Forelimb muscle (tissue), 1 donor: ENCODE results near the gene LCN15. TPM values are rescaled to one million over a fixed set of nuclear protein-coding genes. Genes with fewer than 3 reads are reported as not detected.
"Not testable (repeated sequence)": the region's sequence is repeated elsewhere in the genome, so short reads cannot be mapped to it uniquely, and the experiment has no call there.

Experiments
- DNase-seq: peaks from one replicate; pipeline ENCODE4 v3.0.0-alpha.2; 2013; ENCODE audit warnings: low read depth
- polyA plus RNA-seq: library from polyadenylated mRNA; unstranded; fragments of 120-200 nt; gene quantifications from one replicate; pipeline ENCODE4 v1.2.1, GENCODE V29; 2013; ENCODE audit not compliant: insufficient read length

Gene LCN15
- polyA plus RNA-seq, 1 donor = 0.49 TPM

DNA sequence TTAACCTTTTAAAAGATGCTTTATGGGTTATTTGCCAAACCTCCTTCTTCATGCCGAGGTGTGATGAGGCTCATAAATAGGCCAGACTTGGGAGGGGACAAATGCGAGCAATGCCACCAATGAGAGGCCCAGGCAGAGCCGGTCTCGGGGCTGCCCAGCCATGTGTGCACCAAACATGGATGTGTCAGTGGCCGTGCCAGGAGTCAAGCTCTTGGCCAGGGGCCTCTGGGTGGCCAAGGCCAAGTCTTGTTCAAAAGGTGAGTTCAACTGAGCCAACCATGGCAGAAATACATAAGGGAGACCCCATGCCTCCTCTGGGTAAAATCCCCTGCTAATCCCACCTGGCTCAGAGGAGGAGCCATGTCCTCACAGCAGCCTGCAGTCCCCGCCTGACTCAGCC lies 10.9 kb upstream of the LCN15 start:
- no peak for DNase-seq

- DNase-seq = no peak
Measured at GRCh38 chr9:136774416-136775045, 10.2 kb upstream of the LCN15 start.

GRCh38 chr9:136773386-136774044 lies 9.2 kb upstream of the LCN15 start:
- no peak for DNase-seq

- no peak for DNase-seq
Measured at GRCh38 chr9:136771907-136772415, 7.6 kb upstream of the LCN15 start.

DNA sequence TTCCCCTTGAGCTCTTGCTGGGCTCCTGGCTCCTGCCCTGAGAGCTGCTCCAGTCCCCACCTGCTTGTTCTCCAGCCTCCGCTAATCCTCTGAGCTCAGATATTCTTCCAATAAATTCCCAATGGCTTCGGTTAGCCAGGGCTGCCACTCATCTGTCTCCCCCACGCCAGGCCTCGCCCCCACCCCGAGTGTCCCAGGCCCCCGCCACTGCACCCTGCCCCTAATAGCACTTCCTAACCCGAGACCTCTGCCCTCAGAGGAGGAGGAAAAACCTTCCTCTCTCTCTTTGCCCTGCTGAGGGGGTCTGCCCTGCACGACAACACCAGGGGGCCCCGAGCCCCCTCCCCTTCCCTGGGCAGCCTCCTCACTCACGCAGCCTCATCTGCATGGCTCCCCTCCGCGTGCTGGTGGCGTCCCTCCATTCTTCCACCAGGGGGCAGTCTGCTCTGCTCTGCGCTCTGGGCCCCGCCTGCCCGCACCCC lies 5.4 kb upstream of the LCN15 start:
- DNase-seq = no peak

DNA sequence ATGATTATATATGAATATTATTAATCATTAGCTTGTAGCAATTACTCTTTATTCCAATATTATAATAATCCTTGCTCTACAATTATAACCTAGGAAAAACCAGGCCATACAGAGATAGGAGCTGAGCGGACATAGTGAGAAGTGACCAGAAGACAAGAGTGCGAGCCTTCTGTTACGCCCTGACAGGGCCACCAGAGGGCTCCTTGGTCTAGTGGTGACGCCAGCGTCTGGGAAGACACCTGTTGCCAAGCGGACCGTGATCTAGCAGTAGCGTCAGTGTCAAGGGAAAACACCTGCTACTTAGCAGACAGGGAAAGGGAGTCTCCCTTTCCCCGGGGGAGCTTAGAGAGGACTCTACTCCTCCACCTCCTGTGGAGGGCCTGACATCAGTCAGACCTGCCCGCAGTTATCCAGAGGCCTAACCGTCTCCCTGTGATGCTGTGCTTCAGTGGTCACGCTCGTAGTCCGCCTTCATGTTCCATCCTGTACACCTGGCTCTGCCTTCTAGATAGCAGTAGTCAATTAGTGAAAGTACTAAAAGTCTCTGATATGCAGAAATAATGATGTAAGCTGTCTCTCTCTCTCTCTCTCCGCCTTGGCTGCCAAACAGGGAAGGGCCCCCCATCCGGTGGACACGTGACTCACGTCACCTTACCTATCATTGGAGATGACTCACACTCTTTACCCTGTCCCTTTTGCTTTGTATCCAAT lies 2.2 kb upstream of the LCN15 start:
- peak; percentile 24 for DNase-seq

GRCh38 chr9:136765745-136766409 lies 1.6 kb upstream of the LCN15 start:
- DNase-seq = not testable (repeated sequence)

DNA sequence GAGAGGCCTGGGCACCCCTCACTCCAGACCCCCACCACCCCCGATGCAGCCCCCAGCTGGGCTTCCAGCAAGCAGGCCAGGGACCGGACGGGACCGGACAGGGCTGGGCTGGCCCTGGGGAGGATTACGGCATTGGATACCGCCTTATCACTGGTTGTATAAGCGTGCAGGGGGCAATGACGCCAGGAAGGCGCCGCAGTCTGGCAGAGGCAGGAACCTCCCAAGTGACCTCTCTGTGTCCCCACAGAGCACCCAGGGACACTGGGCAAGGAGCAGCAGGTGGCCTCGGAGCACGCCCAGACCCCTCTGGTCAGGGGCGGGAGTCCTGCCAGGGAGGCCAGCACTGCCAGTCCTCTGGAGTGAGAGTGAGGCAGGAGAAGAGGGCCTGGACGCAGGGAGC lies 723 bp upstream of the LCN15 start:
- no peak for DNase-seq

DNA sequence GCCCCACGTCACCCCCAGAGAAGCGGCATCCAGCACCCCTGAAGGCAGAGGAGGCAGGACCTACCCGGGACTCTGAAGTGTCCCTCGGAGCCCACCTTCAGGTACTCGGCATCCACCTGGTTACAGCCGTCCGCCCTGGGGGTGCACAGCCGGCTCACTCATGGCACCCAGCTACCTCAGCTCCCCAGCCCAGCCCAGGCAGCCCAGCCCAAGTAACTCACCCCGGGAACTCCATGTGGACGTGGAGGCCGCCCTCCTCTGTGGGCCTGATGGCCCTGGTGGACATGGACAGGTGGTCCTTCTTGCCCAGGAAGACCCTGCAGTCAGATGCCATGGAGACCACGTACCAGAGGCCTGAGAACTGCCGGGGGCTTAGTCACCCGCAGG lies 676 bp downstream of the LCN15 start:
- no peak for DNase-seq

- DNase-seq = no peak
Measured at GRCh38 chr9:136762915-136763648, 1.2 kb downstream of the LCN15 start.

- no peak for DNase-seq
Measured at GRCh38 chr9:136762221-136762691, 2.1 kb downstream of the LCN15 start.

GRCh38 chr9:136761545-136761981 lies 2.8 kb downstream of the LCN15 start:
- DNase-seq = no peak

DNA sequence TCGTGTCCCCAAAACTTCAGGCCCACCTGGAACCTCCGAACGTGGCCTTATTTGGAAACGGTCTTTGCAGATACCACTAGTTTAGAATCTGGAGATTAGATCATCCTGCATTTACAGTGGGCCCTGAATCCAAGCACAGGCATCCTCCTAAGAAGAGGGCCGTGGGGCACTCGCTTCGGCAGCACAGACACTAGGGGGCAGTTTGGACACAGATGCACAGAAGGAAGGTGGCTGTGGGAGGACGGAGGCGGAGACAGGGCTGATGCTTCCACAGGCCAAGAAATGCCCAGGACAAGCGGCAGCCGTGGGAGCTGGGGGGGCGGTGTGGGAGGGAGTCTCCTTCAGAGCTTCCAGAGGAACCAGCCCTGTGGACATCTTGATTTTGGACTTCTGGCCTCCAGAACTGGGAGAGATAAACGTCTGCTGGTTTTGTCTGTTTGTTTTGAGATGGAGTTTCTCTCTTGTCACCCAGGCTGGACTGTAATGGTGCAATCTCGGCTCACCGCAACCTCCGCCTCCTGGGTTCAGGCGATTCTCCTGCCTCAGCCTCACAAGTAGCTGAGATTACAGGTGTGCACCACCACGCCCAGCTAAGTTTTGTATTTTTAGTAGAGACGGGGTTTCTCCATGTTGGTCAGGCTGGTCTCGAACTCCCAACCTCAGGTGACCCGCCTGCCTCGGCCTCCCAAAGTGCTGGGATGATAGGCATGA lies 3.3 kb downstream of the LCN15 start:
- DNase-seq = not testable (repeated sequence)

- DNase-seq = no peak
Measured at GRCh38 chr9:136760424-136760823, 3.9 kb downstream of the LCN15 start.

GRCh38 chr9:136759436-136760325 lies 4.6 kb downstream of the LCN15 start:
- DNase-seq = no peak

DNA sequence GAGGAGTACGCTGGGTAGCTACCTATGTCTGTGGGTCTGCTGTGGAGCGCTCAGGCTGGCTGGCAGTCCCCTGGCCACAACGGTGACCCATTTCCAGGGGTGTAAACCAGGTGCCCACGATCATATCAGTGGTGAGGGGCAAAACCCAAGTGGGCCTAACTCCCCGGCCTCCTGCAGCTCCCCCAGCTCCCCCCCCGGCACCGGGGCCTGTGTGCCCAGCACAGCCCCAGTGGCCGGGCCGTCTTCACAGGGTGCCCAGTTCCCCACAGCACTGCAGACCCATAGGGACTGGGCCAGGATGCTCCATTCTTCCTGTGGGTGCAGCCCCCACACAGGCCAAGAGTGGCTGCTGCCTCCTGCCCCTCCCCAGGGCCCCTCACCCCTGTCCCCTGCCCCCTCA lies 5.3 kb downstream of the LCN15 start:
- DNase-seq = no peak

GRCh38 chr9:136757751-136758140 lies 6.6 kb downstream of the LCN15 start:
- DNase-seq = no peak

GRCh38 chr9:136757328-136757727 lies 7.0 kb downstream of the LCN15 start:
- no peak for DNase-seq

GRCh38 chr9:136756836-136757235 lies 7.5 kb downstream of the LCN15 start:
- DNase-seq = no peak

- DNase-seq = no peak
Measured at GRCh38 chr9:136756134-136756438, 8.2 kb downstream of the LCN15 start.
